Tibial nerve (tissue), 4 donors: ENCODE measurements around the gene LRFN5. TPM values are rescaled to one million over a fixed set of nuclear protein-coding genes. Genes with fewer than 3 reads are reported as not detected.

Source experiments
- DNase-seq, 2 donors: peaks; one replicate each; pipeline ENCODE4 v3.0.0-alpha.2; 2019; ENCODE audit warnings: low spot score in 2 of 2
- H3K27ac ChIP-seq, 4 donors: fragments of 200-600 bp; sonication (generic) in 3 of 4; one replicate each; pipeline ENCODE4 v1.5.1; 2017 to 2019; ENCODE audit warnings: mild to moderate bottlenecking in 1 of 4
- H3K27me3 ChIP-seq, 2 donors: fragments of 200-600 bp; sonication (generic) in 1 of 2; one replicate each; pipeline versions ENCODE4 v1.5.1 to v1.6.0; 2017 to 2019
- H3K36me3 ChIP-seq, 3 donors: fragments of 200-600 bp; sonication (generic); one replicate each; pipeline ENCODE4 v1.5.1; 2018 to 2019
- H3K4me1 ChIP-seq, 4 donors: fragments of 200-600 bp; sonication (generic) in 3 of 4; one replicate each; pipeline ENCODE4 v1.5.1; 2017 to 2019
- H3K4me3 ChIP-seq, 4 donors: fragments of 200-600 bp; sonication (generic) in 3 of 4; one replicate each; pipeline ENCODE4 v1.5.1; 2017 to 2019; ENCODE audit warnings: mild to moderate bottlenecking in 1 of 4, moderate library complexity in 1 of 4
- H3K9me3 ChIP-seq, 4 donors: fragments of 200-600 bp; sonication (generic) in 3 of 4; one replicate each; pipeline ENCODE4 v1.5.1; 2017 to 2019
- EP300 ChIP-seq, 2 donors: sonication (generic); formaldehyde crosslinking; IDR thresholded peaks; one replicate each; pipeline ENCODE4 v1.6.1; 2017; ENCODE audit warnings: antibody characterized with exemption in 2 of 2, mild to moderate bottlenecking in 1 of 2
- POLR2A ChIP-seq, 2 donors: fragments of 450-650 bp; IDR thresholded peaks; one replicate each; pipeline ENCODE4 v1.6.1; 2017; ENCODE audit warnings: antibody characterized with exemption in 2 of 2, mild to moderate bottlenecking in 2 of 2, moderate library complexity in 2 of 2
- WGBS, 2 donors: methylation state at CpG; one replicate each; pipeline ENCODE4 v1.1.5; 2018; 5-methylcytosine and 5-hydroxymethylcytosine counted together
- total RNA-seq, 4 donors: library from RNA; depleted of rRNA; stranded (reverse); fragments of >200 nt; gene quantifications; one replicate each; pipeline ENCODE4 v1.1.0, GENCODE V29; 2016
- TF ChIP-seq, protein P1 (sequence below), 5 experiments: fragments of 200-600 bp in 3 of 5; fragments of 450-650 bp in 2 of 5; sonication (generic) in 3 of 5; IDR thresholded peaks; one replicate each; pipeline ENCODE4 v1.5.1; 2016 to 2019; ENCODE audit warnings: antibody characterized with exemption in 5 of 5, mild to moderate bottlenecking in 3 of 5, moderate library complexity in 2 of 5

The LRFN5 gene
- total RNA-seq, 4 donors from 2014 or later, result 8.0 to 72.6 (median 10.7) TPM

DNA sequence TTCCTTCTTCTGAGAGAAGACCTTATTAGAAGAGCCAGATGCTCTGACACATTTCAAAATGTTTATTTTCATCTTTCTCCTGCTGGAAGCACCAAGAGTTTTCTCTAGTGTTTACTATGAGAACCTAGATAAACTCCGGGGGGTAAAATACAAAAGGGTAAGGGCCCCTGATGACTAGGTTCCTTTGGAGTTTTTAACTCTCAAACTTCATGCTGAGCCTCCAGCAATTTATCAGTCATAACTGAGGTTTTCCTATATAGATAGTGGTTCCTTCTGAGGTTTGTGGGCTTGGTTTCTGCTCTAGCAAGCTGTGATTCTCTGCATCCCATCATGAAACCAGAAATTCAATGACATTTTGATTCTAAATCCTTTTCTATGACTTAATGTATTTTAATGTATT, 210.9 kb downstream of the LRFN5 start:
- H3K27ac ChIP-seq, result no peak overlapping the region
- H3K4me3 ChIP-seq, result no peak overlapping the region
- H3K4me1 ChIP-seq, result no peaks in the 10 kb centered on the region
- H3K27me3 ChIP-seq, result no peaks in the 10 kb centered on the region
- no peaks in the 10 kb centered on the region for H3K9me3 ChIP-seq
- DNase-seq, result no peak
- WGBS, 2 donors, result 88 to 90% methylated on average over 1 of the region's 1 CpG
- no peaks in the 10 kb centered on the region for H3K36me3 ChIP-seq
- TF ChIP-seq, protein P1, sequence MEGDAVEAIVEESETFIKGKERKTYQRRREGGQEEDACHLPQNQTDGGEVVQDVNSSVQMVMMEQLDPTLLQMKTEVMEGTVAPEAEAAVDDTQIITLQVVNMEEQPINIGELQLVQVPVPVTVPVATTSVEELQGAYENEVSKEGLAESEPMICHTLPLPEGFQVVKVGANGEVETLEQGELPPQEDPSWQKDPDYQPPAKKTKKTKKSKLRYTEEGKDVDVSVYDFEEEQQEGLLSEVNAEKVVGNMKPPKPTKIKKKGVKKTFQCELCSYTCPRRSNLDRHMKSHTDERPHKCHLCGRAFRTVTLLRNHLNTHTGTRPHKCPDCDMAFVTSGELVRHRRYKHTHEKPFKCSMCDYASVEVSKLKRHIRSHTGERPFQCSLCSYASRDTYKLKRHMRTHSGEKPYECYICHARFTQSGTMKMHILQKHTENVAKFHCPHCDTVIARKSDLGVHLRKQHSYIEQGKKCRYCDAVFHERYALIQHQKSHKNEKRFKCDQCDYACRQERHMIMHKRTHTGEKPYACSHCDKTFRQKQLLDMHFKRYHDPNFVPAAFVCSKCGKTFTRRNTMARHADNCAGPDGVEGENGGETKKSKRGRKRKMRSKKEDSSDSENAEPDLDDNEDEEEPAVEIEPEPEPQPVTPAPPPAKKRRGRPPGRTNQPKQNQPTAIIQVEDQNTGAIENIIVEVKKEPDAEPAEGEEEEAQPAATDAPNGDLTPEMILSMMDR (IDR thresholded peaks at IDR 0.05), result no peak
- TF ChIP-seq POLR2A (IDR thresholded peaks at IDR 0.05) (no peak), EP300 (IDR thresholded peaks at IDR 0.05) (no peak)

DNA sequence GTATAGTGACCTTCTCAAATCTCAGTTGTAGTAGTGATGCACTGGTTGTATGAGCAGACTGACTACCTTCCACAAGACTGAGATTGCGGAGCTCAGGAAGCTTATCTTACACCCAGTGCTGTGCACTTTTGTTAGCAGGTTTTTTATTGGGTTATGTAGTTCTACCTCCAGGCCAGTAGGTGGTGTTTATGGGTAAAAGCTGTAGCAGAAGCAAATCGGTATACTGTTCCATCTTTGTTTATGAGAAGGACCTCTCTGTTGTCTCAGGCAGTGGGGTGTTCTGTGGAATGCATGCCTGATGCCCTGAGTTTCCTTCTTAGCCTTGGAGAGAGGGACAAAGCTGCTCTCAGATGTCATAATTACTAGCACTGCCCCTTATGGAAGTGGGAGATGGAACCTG, 217.8 kb downstream of the LRFN5 start:
- DNase-seq, result no peak
- TF ChIP-seq EP300 (IDR thresholded peaks at IDR 0.05) (no peak), POLR2A (IDR thresholded peaks at IDR 0.05) (no peak)
- TF ChIP-seq, protein P1 (IDR thresholded peaks at IDR 0.05), result no peak
- Histone ChIP-seq H3K27me3 (no peaks in the 10 kb centered on the region), H3K36me3 (no peaks in the 10 kb centered on the region), H3K9me3 (peaks cover 0 to 4% (median 0%) of the 10 kb centered on the region in 4 donors), H3K4me1 (no peaks in the 10 kb centered on the region), H3K4me3 (no peak overlapping the region), H3K27ac (no peak overlapping the region)
- 97 to 100% methylated on average over 2 of the region's 2 CpGs for WGBS, 2 donors

DNA sequence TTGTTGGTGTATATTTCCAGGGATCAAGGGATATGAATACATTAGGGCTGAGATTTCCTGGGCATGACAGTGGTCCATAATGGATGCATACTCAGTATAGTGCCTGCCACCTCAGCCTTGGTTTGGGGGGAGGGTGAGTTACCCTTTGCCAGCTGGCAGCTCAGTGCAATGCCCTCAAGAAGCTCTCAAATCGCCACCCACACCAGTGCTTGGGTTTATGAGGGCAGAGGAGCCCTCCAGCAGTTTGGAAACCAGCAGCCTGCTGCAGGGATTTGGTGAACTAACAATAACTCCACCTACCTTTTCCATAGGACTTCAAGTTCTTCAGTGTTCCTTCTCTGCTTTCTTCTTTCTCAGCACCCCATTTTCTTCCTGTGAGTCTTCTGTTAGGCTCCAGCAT, 218.9 kb downstream of the LRFN5 start:
- H3K4me3 ChIP-seq, result no peak overlapping the region
- no peak for DNase-seq
- no peaks in the 10 kb centered on the region for H3K36me3 ChIP-seq
- no peaks in the 10 kb centered on the region for H3K4me1 ChIP-seq
- WGBS, 2 donors, result 75 to 83% methylated on average over 1 of the region's 1 CpG
- H3K27me3 ChIP-seq, result no peaks in the 10 kb centered on the region
- peaks cover 0 to 4% (median 0%) of the 10 kb centered on the region in 4 donors for H3K9me3 ChIP-seq
- TF ChIP-seq POLR2A (IDR thresholded peaks at IDR 0.05), result no peak
- no peak for TF ChIP-seq EP300 (IDR thresholded peaks at IDR 0.05)
- TF ChIP-seq, protein P1 (IDR thresholded peaks at IDR 0.05), result no peak
- no peak overlapping the region for H3K27ac ChIP-seq

DNA sequence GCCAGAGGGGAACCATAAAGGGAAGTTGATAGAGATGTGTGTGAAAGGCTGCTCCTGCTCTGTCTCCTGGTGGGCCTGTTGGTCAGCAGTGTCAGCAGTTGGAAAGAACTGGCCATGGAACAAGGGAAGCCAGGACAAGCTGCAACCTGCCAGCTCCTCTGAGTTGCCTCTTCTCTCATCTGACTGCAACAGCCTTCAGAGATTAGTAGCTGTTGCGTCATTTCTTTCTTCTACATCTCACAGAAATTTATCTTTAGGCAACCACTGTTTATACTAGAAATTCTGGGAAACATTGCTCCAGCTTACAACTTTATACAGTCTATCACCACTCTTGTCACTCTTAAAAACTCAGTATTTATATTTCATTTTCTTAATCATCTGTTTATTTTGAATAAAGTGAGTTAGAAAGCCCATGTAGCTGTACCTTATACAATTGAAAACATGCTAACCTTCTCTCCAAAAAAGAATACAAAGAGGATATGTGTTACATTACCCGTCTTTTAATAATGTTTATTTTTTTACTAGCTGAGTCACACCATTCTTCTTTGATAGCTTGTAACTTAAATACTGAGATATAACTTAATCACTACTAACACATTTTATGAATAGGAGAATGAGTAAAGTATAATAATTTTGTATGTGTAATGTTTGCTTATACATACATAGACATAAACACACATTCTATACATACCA, 224.2 kb downstream of the LRFN5 start:
- no peaks in the 10 kb centered on the region for H3K36me3 ChIP-seq
- H3K27ac ChIP-seq, result no peak overlapping the region
- no peaks in the 10 kb centered on the region for H3K27me3 ChIP-seq
- DNase-seq, result no peak
- WGBS, 2 donors, result 67 to 76% methylated on average over 2 of the region's 2 CpGs
- H3K4me3 ChIP-seq, result no peak overlapping the region
- H3K4me1 ChIP-seq, result no peaks in the 10 kb centered on the region
- H3K9me3 ChIP-seq, result no peaks in the 10 kb centered on the region
- TF ChIP-seq POLR2A (IDR thresholded peaks at IDR 0.05), result no peak
- TF ChIP-seq EP300 (IDR thresholded peaks at IDR 0.05), result no peak
- TF ChIP-seq, protein P1 (IDR thresholded peaks at IDR 0.05), result no peak

DNA sequence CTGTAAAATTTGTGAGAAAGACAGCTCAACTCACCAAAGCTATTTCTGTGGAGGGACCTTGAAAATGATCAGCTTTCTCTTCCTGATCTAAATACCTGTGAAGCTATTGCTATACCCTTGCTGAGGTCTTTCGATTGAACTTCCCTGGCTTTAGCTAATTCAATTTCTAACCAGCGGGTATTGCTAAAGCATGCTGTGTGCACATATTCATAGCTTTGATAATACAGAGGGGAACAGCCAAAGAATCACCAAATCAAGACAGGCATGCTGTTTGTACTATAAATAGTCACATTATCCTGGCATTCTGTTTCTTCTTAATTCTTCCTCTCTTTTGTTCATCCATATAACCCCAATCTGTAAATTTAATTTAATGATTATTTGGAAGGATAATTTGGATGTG, 233.0 kb downstream of the LRFN5 start:
- no peaks in the 10 kb centered on the region for H3K9me3 ChIP-seq
- 77 to 88% methylated on average over 2 of the region's 2 CpGs for WGBS, 2 donors
- TF ChIP-seq EP300 (IDR thresholded peaks at IDR 0.05), result no peak
- no peak for TF ChIP-seq POLR2A (IDR thresholded peaks at IDR 0.05)
- TF ChIP-seq, protein P1 (IDR thresholded peaks at IDR 0.05), result no peak
- H3K27ac ChIP-seq, result no peak overlapping the region
- no peaks in the 10 kb centered on the region for H3K4me1 ChIP-seq
- no peaks in the 10 kb centered on the region for H3K36me3 ChIP-seq
- H3K4me3 ChIP-seq, result no peak overlapping the region
- no peaks in the 10 kb centered on the region for H3K27me3 ChIP-seq
- no peak for DNase-seq
